Retinal pigment epithelial cell (primary cell): Measurements from ENCODE around the gene VPS37C.

Experiments used
- DNase-seq: peaks from one replicate; pipeline ENCODE4 v3.0.0-alpha.2; 2010; ENCODE audit warnings: low read depth
- H3K4me3 ChIP-seq: 2 replicates; pipeline ENCODE4 v1.5.1; 2011; ENCODE audit warnings: mild to moderate bottlenecking, low read length, control low read depth, moderate library complexity
- TF ChIP-seq, protein P1 (sequence below): conservative IDR thresholded peaks from 2 replicates; pipeline ENCODE4 v1.5.1; 2011; ENCODE audit warnings: low read depth, low read length, control low read depth, inconsistent platforms

VPS37C gene

DNA sequence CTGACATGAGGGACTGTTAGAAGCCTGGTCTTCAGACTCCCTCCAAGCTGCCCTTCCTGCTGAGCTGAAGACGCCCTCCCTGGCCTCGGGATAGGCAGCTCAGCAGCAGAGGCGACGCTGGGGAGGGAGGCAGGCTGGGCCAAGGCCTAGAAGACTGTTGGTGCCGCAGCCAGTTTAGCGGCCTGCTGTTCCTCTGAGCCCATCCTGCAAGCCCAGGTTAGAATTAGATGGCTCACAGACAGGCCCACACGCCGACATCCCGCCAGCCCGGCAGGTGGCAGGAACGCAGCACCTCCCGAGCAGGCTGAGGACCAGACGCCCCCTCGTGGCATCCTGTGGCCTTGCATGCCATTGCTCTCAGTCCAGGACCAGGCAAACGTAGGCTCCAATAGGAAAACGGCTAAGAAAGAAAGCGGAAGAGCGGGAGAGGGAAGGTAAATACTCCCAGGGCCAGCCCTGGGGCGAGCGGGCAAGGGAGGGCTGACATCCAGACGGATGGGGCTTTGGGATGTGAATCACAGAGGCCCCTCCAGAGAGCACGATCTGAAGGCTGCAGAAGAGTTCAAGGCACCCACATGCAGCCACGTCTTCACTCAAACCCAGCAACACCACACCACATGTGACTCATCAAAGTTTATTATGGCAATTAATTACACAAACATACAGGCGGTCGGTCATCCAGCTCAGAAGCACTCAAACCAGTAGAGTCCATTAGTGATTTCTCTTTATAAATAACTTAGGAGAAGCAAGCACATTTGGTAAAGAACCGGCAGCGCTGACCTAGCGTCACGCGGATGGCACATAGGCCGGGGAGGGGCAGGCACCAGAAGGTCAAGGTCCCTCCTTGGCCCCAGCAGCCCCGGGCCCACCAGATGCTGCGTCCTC is 31.3 kb downstream of the VPS37C start:
- DNase-seq = peak; percentile 58
- TF ChIP-seq, protein P1, sequence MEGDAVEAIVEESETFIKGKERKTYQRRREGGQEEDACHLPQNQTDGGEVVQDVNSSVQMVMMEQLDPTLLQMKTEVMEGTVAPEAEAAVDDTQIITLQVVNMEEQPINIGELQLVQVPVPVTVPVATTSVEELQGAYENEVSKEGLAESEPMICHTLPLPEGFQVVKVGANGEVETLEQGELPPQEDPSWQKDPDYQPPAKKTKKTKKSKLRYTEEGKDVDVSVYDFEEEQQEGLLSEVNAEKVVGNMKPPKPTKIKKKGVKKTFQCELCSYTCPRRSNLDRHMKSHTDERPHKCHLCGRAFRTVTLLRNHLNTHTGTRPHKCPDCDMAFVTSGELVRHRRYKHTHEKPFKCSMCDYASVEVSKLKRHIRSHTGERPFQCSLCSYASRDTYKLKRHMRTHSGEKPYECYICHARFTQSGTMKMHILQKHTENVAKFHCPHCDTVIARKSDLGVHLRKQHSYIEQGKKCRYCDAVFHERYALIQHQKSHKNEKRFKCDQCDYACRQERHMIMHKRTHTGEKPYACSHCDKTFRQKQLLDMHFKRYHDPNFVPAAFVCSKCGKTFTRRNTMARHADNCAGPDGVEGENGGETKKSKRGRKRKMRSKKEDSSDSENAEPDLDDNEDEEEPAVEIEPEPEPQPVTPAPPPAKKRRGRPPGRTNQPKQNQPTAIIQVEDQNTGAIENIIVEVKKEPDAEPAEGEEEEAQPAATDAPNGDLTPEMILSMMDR = peak; percentile 100
- no peak overlapping the region for H3K4me3 ChIP-seq

DNA sequence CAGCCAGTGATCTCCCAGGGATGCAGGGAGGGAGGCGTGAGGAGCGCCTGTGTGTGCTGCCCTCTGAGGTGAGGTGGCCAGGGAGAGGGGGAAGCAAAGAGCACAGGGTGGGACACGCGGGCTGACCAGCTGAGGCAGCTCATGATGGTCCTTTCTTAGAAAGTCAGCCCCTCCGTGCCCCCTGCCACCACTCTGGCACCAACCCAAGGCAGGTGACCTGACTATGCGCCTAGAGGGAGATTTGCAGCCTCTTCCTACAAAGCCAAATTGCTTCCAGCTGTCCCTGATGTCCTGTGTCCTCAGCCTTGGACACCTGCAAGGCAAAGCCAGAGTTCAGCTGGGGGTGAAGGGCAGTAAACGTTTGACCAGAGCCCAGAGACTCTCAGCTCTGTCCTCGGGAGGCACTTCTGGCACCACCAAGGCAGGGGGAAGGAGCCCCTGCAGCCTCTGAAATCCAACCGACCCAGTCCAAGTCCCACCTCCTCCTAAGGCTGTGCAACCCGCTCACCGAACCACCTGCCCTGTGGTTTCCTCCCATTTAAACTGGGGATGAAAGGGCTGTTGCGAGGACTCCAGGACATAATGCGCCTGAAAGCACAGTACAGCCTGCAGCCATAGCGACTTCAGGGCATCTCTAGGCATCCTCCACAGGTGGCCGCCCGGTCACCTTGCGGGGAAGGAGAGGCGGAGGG is 32.1 kb downstream of the VPS37C start:
- no peak overlapping the region for H3K4me3 ChIP-seq
- no peak for DNase-seq
- TF ChIP-seq, protein P1 = no peak

DNA sequence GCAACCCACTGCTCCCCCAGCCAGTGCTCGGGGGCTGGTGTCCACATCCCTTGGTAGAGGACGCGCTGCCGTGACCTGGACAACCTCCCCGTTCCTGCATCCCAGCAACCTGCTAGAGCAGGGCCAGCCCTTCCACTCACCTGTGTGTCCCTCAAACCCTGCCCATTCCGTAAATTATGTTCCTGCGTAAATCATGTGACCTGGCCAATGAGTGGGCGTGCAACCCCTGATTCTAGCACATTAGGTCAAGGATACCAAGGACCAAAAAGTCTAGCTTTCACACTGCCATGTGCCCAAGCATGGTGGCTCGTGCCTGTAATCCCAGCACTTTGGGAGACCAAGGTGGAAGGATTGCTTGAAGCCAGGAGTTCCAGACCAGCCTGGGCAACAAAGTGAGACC is 33.2 kb downstream of the VPS37C start:
- TF ChIP-seq, protein P1 = no peak

DNA sequence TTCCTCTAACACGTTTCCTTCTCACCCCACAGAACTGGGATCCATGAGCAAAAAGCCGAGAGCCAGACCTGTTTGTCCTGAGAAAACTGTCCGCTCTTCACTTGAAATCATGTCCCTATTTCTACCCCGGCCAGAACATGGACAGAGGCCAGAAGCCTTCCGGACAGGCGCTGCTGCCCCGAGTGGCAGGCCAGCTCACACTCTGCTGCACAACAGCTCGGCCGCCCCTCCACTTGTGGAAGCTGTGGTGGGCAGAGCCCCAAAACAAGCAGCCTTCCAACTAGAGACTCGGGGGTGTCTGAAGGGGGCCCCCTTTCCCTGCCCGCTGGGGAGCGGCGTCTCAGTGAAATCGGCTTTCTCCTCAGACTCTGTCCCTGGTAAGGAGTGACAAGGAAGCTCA is 35.0 kb downstream of the VPS37C start:
- no peak for DNase-seq
- TF ChIP-seq, protein P1 = peak; percentile 15
- H3K4me3 ChIP-seq = no peak overlapping the region

More for the DNA sequence above, 33.2 kb downstream of the VPS37C start:
- no peak for DNase-seq
- no peak overlapping the region for H3K4me3 ChIP-seq

DNA sequence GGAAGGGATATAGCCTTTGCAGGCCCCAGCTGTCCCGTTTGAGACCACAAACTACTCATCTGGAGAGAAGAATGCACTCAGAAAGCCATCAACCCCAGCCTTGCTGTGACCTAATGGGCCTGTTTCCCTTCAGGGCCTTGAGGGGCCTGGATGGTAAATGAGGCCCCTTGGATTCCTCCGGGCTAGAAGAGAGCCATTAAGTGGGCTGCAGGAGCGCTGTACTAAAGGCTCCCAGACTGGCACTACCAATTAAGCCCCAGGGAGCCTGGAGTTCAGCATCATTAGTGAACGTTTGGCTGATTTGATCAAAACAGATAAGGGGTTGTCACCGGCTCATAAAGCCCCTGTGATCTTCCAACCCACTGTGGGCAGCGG is 35.9 kb downstream of the VPS37C start:
- TF ChIP-seq, protein P1 = no peak
- no peak overlapping the region for H3K4me3 ChIP-seq
- DNase-seq = no peak

- no peak for DNase-seq
- TF ChIP-seq, protein P1 = no peak
These were observed 36.5 kb downstream of the VPS37C start for GRCh38 chr11:61124574-61125309.

More at GRCh38 chr11:61124574-61125309, 36.5 kb downstream of the VPS37C start:
- H3K4me3 ChIP-seq = no peak overlapping the region
